Mucosa of descending colon (tissue), 3 donors: Measurements from ENCODE around the gene DOC2A. TPM values are rescaled to one million over a fixed set of nuclear protein-coding genes. Genes with fewer than 3 reads are reported as not detected.

ENCODE experiments used
- ATAC-seq: fragments of 200-7000 bp; cut with Tn5 transposase; one replicate; pipeline ENCODE4 v1.9.1; 2020; ENCODE audit warnings: mild to moderate bottlenecking, moderate library complexity
- DNase-seq, 3 donors: peaks; one replicate each; pipeline ENCODE4 v3.0.0-alpha.2; 2020
- H3K36me3 ChIP-seq: fragments of 200-600 bp; one replicate; pipeline ENCODE4 v1.8.0; 2021; ENCODE audit warnings: low read depth, mild to moderate bottlenecking
- H3K4me1 ChIP-seq: fragments of 200-600 bp; one replicate; pipeline ENCODE4 v1.8.0; 2021; ENCODE audit warnings: low read depth, mild to moderate bottlenecking
- H3K4me3 ChIP-seq: fragments of 200-600 bp; one replicate; pipeline ENCODE4 v1.8.0; 2021; ENCODE audit warnings: mild to moderate bottlenecking
- H3K9me3 ChIP-seq: fragments of 200-600 bp; one replicate; pipeline ENCODE4 v1.8.0; 2021; ENCODE audit warnings: mild to moderate bottlenecking
- intact Hi-C, 2 donors: fragments of 100-400 bp; cut with DNase I in 1 of 2; cut with micrococcal nuclease in 1 of 2; formaldehyde crosslinking; loops; one replicate each; pipeline versions ENCODE4 v1.11.0 to v1.11.1; 2022; cut with DNase I, micrococcal nuclease
- total RNA-seq, 3 donors: library from RNA; stranded (reverse); fragmentation: NEBNext Ultra II Directional in 2 of 3; extraction: Animal tissue kit (Norgen Biotek cat#: 25700) in 2 of 3; gene quantifications; one replicate each; pipeline versions ENCODE4 v1.2.1 to v1.2.4, GENCODE V29; 2021 to 2023
- TF ChIP-seq, protein P1 (sequence below): fragments of 200-600 bp; IDR thresholded peaks from one replicate; pipeline ENCODE4 v1.8.0; 2022; ENCODE audit warnings: antibody characterized with exemption, mild to moderate bottlenecking
- donor health status: DM: no; HTN: no; CAD: no; lungs with moderate emphysema.
- donor health status: DM: no; HTN: no; CAD: no.
- donor health status: DM: no; HTN: yes; CAD: no.

Gene DOC2A
- total RNA-seq, 3 donors from 2014 or later = 5.2 to 16.8 (median 7.5) TPM

DNA sequence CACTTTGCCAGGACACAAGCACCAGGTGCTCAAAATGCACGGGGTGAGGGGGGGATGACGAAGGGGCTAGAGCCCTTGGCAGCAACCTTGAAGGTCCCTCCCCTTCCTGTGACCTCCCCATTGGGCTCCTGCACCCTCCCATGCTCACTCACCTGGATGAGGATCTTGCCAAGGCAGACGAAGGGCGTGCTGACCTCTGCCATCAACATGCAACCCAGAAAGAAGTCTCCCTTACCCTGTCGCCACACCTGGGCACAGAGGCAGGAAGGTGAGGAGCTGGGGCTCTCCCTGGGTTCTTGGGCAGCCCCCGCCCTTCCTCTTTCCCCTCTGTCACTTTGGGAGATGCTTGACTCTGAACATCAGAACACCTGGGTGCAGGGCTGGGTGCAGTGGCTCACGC, 14.7 kb upstream of the DOC2A start:
- TF ChIP-seq, protein P1, sequence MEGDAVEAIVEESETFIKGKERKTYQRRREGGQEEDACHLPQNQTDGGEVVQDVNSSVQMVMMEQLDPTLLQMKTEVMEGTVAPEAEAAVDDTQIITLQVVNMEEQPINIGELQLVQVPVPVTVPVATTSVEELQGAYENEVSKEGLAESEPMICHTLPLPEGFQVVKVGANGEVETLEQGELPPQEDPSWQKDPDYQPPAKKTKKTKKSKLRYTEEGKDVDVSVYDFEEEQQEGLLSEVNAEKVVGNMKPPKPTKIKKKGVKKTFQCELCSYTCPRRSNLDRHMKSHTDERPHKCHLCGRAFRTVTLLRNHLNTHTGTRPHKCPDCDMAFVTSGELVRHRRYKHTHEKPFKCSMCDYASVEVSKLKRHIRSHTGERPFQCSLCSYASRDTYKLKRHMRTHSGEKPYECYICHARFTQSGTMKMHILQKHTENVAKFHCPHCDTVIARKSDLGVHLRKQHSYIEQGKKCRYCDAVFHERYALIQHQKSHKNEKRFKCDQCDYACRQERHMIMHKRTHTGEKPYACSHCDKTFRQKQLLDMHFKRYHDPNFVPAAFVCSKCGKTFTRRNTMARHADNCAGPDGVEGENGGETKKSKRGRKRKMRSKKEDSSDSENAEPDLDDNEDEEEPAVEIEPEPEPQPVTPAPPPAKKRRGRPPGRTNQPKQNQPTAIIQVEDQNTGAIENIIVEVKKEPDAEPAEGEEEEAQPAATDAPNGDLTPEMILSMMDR = no peak
- intact Hi-C loops = loop anchor here in 1 of 2 donors (10.0 kb wide), 1 partner anchor 321 kb away; no protein-coding TSS in a partner anchor
- H3K9me3 ChIP-seq = no peaks in the 10 kb centered on the region
- DNase-seq (no peak), ATAC-seq (no peak)
- H3K4me1 ChIP-seq = peaks cover 4% of the 10 kb centered on the region
- H3K4me3 ChIP-seq = no peak overlapping the region
- no peaks in the 10 kb centered on the region for H3K36me3 ChIP-seq

DNA sequence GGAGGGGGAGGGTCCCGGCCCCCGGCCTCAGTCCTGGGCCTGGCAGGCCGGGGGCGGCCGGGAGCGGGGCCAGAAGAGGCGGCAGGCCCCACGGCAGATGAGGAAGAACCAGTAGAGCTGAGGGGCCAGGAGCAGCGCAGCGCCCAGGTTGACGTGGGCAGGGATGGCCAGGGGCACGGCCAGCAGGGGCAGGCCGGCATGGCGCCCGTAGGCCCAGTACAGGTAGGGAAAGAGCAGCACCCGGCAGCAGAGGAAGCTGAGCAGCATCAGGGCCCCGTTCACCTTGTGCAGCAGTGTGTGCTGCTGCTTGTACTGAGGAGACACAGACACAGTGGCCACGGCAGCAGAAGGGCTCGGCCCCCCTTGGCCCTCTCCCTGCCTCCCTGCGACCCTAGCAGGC, 14.3 kb upstream of the DOC2A start:
- Histone ChIP-seq H3K9me3 (no peaks in the 10 kb centered on the region), H3K4me1 (peaks cover 4% of the 10 kb centered on the region), H3K36me3 (no peaks in the 10 kb centered on the region), H3K4me3 (no peak overlapping the region)
- no peak for DNase-seq
- ATAC-seq = no peak
- intact Hi-C loops = loop anchor here in 1 of 2 donors (10.0 kb wide), 1 partner anchor 320 kb away; no protein-coding TSS in a partner anchor
- TF ChIP-seq, protein P1 = no peak

DNA sequence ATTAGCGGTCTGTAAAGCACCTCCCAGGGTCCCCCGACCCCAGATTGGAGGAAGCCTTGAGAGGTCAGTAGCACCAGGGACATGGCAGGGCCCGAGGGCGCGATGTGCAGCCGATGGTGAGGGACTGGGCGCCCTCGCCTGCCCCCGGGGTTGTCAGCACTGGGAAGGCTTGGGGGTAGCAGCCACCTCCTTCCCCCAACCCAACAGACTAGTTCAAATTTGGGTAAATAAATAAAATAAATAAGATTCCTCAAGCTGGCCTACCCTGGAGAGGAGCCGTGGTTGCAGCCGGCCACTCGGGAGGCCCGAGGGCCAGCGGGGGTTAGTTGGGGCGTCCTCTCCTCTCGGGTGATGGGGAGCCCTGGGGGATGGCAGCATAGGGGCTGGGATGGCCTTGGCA, 13.6 kb upstream of the DOC2A start:
- peaks cover 4% of the 10 kb centered on the region for H3K4me1 ChIP-seq
- intact Hi-C loops = loop anchor here in 1 of 2 donors (10.0 kb wide), 1 partner anchor 320 kb away; no protein-coding TSS in a partner anchor
- TF ChIP-seq, protein P1 = no peak
- DNase-seq = no peak
- no peaks in the 10 kb centered on the region for H3K36me3 ChIP-seq
- no peaks in the 10 kb centered on the region for H3K9me3 ChIP-seq
- no peak overlapping the region for H3K4me3 ChIP-seq
- ATAC-seq = no peak

DNA sequence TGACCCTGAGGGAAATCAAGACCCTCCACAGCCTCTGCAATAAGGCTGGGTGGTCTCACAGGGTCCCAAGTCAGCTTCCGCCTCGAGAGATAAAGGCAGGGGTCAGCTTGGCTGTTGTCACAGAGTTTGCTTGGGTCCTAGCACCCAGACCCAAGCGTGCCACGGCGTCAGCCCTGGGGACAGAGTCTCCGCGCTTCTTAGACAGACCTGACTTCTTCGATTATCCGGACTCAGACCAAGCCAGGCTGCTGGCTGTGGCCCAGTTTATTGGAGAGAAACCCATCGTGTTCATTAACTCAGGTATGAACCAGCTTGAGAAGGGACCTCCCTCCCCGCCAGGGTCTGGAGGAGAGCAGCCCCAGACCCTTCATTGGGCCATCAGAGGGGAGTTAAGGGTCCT, 12.8 kb upstream of the DOC2A start:
- H3K4me1 ChIP-seq = peaks cover 4% of the 10 kb centered on the region
- DNase-seq = no peak
- TF ChIP-seq, protein P1 = no peak
- H3K36me3 ChIP-seq = no peaks in the 10 kb centered on the region
- intact Hi-C loops = loop anchor here in 1 of 2 donors (10.0 kb wide), 1 partner anchor 319 kb away; no protein-coding TSS in a partner anchor
- H3K9me3 ChIP-seq = no peaks in the 10 kb centered on the region
- no peak for ATAC-seq
- H3K4me3 ChIP-seq = no peak overlapping the region

GRCh38 chr16:30022887-30023286, 12.1 kb upstream of the DOC2A start, which contains the start of gene C16orf92:
C16orf92 (plus strand) TSS chr16:30023198; CDS start chr16:30023341, 143 bp downstream.
- DNase-seq = no peak
- ATAC-seq = no peak
- intact Hi-C loops = loop anchor here in 1 of 2 donors (10.0 kb wide), 1 partner anchor 318 kb away; no protein-coding TSS in a partner anchor

More at GRCh38 chr16:30022887-30023286, 12.1 kb upstream of the DOC2A start, which contains the start of gene C16orf92:
- no peaks in the 10 kb centered on the region for H3K9me3 ChIP-seq
- H3K36me3 ChIP-seq = no peaks in the 10 kb centered on the region
- no peak within 1 kb of the TSS for H3K4me3 ChIP-seq
- H3K4me1 ChIP-seq = peaks cover 4% of the 10 kb centered on the region
- TF ChIP-seq, protein P1 = no peak
